H7 (cell line): Measurements from ENCODE around the gene KCTD14. TPM values are rescaled to one million over a fixed set of nuclear protein-coding genes. Genes with fewer than 3 reads are reported as not detected.
"Not testable (repeated sequence)": the region's sequence is repeated elsewhere in the genome, so short reads cannot be mapped to it uniquely, and the experiment has no call there.

Experiments
- DNase-seq: peaks from one replicate; pipeline ENCODE4 v3.0.0; 2012
- H3K27me3 ChIP-seq: 2 replicates; pipeline ENCODE4 v1.6.0; 2011; ENCODE audit warnings: mild to moderate bottlenecking, low read length; ENCODE audit not compliant: control insufficient read depth, insufficient read depth
- H3K36me3 ChIP-seq: replicated peaks from 2 replicates; pipeline ENCODE4 v1.5.1; 2011; ENCODE audit warnings: low read length; ENCODE audit not compliant: control insufficient read depth, insufficient read depth
- H3K4me3 ChIP-seq: 2 replicates; pipeline ENCODE4 v1.5.1; 2011; ENCODE audit warnings: low read depth, mild to moderate bottlenecking, control low read depth, low read length, moderate library complexity; ENCODE audit not compliant: insufficient read depth
- total RNA-seq: library from RNA; depleted of rRNA; stranded (reverse); fragments of >200 nt; shearing (Covaris generic); gene quantifications from 2 replicates; pipeline ENCODE4 v1.2.3, GENCODE V29; 2014

The KCTD14 gene
- total RNA-seq, 1 experiment from 2014 or later = 17.1 TPM

GRCh38 chr11:78039391-78039918 lies 16.4 kb upstream of the KCTD14 start:
- Histone ChIP-seq H3K4me3 (no peak overlapping the region), H3K36me3 (no peaks in the 10 kb centered on the region), H3K27me3 (no peaks in the 10 kb centered on the region)
- DNase-seq = no peak

GRCh38 chr11:78038697-78039313 lies 15.7 kb upstream of the KCTD14 start:
- no peak for DNase-seq
- H3K27me3 ChIP-seq = no peaks in the 10 kb centered on the region
- H3K36me3 ChIP-seq = no peaks in the 10 kb centered on the region
- no peak overlapping the region for H3K4me3 ChIP-seq

- no peak overlapping the region for H3K4me3 ChIP-seq
- H3K27me3 ChIP-seq = no peaks in the 10 kb centered on the region
- no peak for DNase-seq
- H3K36me3 ChIP-seq = no peaks in the 10 kb centered on the region
Observed at GRCh38 chr11:78037825-78038620, 14.9 kb upstream of the KCTD14 start.

GRCh38 chr11:78037056-78037455 lies 14.0 kb upstream of the KCTD14 start:
- Histone ChIP-seq H3K27me3 (no peaks in the 10 kb centered on the region), H3K36me3 (no peaks in the 10 kb centered on the region), H3K4me3 (no peak overlapping the region)
- DNase-seq = no peak

- no peaks in the 10 kb centered on the region for H3K27me3 ChIP-seq
- no peak for DNase-seq
- no peak overlapping the region for H3K4me3 ChIP-seq
- no peaks in the 10 kb centered on the region for H3K36me3 ChIP-seq
Observed at GRCh38 chr11:78036313-78036712, 13.2 kb upstream of the KCTD14 start.

- no peaks in the 10 kb centered on the region for H3K36me3 ChIP-seq
- peak; percentile 64 for DNase-seq
- no peaks in the 10 kb centered on the region for H3K27me3 ChIP-seq
- no peak overlapping the region for H3K4me3 ChIP-seq
Observed at GRCh38 chr11:78034623-78035022, 11.5 kb upstream of the KCTD14 start.

GRCh38 chr11:78033040-78033439 lies 10.0 kb upstream of the KCTD14 start:
- Histone ChIP-seq H3K4me3 (no peak overlapping the region), H3K27me3 (no peaks in the 10 kb centered on the region), H3K36me3 (no peaks in the 10 kb centered on the region)
- DNase-seq = no peak

- H3K27me3 ChIP-seq = no peaks in the 10 kb centered on the region
- no peak for DNase-seq
Observed at GRCh38 chr11:78032090-78032489, 9.0 kb upstream of the KCTD14 start.

GRCh38 chr11:78031629-78032028 lies 8.6 kb upstream of the KCTD14 start:
- no peak overlapping the region for H3K4me3 ChIP-seq
- no peaks in the 10 kb centered on the region for H3K36me3 ChIP-seq
- DNase-seq = no peak
- no peaks in the 10 kb centered on the region for H3K27me3 ChIP-seq

More at GRCh38 chr11:78032090-78032489, 9.0 kb upstream of the KCTD14 start:
- Histone ChIP-seq H3K4me3 (no peak overlapping the region), H3K36me3 (no peaks in the 10 kb centered on the region)

GRCh38 chr11:78030429-78031325 lies 7.6 kb upstream of the KCTD14 start:
- H3K4me3 ChIP-seq = no peak overlapping the region

GRCh38 chr11:78028423-78028822 lies 5.3 kb upstream of the KCTD14 start:
- not testable (repeated sequence) for H3K4me3 ChIP-seq, H3K27me3 ChIP-seq, DNase-seq, H3K36me3 ChIP-seq

More at GRCh38 chr11:78030429-78031325, 7.6 kb upstream of the KCTD14 start:
- Histone ChIP-seq H3K36me3 (no peaks in the 10 kb centered on the region), H3K27me3 (no peaks in the 10 kb centered on the region)
- DNase-seq = no peak

- Histone ChIP-seq H3K4me3 (no peak overlapping the region), H3K27me3 (no peaks in the 10 kb centered on the region), H3K36me3 (no peaks in the 10 kb centered on the region)
- no peak for DNase-seq
Observed at GRCh38 chr11:78027759-78028158, 4.7 kb upstream of the KCTD14 start.

GRCh38 chr11:78025378-78025777 lies 2.3 kb upstream of the KCTD14 start:
- Histone ChIP-seq H3K27me3 (no peaks in the 10 kb centered on the region), H3K36me3 (no peaks in the 10 kb centered on the region), H3K4me3 (no peak overlapping the region)
- DNase-seq = no peak

- Histone ChIP-seq H3K27me3 (no peaks in the 10 kb centered on the region), H3K36me3 (no peaks in the 10 kb centered on the region), H3K4me3 (peak overlapping the region; percentile 78)
- no peak for DNase-seq
Observed at GRCh38 chr11:78023426-78023825, 350 bp upstream of the KCTD14 start.
